ENCODE measurements around the gene PRRC2B.

DNA sequence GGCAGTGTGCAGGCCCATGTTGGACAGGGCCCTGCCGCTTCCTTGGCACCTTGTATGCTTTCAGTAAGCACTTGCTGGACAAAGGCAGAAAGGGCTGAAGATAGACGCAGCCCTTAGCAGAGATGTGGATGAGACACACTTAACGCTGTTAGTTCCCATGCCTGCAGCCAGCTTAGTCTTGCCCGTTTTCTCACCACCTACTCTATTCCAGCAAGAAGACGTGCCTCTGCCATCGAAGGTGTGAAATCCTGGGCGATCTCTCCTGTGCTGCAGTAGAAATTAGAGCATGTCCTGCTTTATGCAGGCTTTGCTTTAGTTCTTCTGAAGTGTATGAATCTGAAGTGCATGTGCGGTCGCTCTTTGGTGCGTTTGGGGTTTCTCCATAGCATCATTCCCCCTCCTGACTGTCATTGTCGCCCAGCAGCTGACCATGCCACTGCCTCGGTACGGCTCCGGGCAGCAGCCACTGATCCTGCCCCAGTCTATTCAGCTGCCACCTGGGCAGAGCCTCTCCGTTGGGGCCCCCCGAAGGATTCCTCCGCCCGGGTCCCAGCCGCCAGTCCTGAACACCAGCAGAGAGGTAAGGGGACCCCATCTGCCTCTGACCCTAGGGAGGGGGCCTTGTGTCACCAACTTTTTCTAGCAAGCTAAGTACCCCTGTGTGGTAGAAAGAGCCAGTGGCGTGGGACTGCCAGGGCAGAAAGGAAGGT is 97.3 kb downstream of the PRRC2B start:
- TF ChIP-seq, protein P1, sequence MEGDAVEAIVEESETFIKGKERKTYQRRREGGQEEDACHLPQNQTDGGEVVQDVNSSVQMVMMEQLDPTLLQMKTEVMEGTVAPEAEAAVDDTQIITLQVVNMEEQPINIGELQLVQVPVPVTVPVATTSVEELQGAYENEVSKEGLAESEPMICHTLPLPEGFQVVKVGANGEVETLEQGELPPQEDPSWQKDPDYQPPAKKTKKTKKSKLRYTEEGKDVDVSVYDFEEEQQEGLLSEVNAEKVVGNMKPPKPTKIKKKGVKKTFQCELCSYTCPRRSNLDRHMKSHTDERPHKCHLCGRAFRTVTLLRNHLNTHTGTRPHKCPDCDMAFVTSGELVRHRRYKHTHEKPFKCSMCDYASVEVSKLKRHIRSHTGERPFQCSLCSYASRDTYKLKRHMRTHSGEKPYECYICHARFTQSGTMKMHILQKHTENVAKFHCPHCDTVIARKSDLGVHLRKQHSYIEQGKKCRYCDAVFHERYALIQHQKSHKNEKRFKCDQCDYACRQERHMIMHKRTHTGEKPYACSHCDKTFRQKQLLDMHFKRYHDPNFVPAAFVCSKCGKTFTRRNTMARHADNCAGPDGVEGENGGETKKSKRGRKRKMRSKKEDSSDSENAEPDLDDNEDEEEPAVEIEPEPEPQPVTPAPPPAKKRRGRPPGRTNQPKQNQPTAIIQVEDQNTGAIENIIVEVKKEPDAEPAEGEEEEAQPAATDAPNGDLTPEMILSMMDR (IDR thresholded peaks at IDR 0.05) = no peak
- no peak for TF ChIP-seq POLR2A (IDR thresholded peaks at IDR 0.05)

Measured in right lobe of liver (tissue), 4 donors.